ENCODE measurements around the gene PCDHA2. TPM values are rescaled to one million over a fixed set of nuclear protein-coding genes. Genes with fewer than 3 reads are reported as not detected.

Gene PCDHA2
- total RNA-seq, result under 0.01 TPM in 1 of 2 replicates, not detected in the other

DNA sequence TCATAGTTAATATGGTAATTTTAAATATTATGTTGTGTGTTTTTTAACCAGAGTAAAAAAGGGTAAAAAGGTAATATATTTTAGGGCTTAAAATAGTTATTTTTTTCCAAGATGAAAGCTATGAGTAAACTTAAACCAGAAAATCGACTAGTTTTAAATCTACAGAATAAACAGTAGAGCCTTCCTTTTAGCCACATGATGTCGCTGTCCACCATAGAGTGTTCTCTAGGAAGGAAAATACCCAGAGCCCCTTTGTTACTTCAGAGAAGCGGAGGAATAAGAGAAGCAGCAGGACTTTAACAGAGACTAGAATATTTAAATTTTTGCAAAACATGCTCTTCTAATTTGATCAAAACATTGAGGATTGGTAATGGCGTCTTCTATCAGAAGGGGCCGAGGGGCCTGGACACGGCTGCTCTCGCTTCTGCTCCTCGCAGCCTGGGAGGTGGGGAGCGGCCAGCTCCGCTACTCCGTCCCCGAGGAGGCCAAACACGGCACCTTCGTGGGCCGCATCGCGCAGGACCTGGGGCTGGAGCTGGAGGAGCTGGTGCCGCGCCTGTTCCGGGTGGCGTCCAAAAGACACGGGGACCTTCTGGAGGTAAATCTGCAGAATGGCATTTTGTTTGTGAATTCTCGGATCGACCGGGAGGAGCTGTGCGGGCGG is at the start of gene PCDHA2:
Gene PCDHA2 (plus strand): TSS at position 258 of the 664 bp plus-strand sequence.

DNA sequence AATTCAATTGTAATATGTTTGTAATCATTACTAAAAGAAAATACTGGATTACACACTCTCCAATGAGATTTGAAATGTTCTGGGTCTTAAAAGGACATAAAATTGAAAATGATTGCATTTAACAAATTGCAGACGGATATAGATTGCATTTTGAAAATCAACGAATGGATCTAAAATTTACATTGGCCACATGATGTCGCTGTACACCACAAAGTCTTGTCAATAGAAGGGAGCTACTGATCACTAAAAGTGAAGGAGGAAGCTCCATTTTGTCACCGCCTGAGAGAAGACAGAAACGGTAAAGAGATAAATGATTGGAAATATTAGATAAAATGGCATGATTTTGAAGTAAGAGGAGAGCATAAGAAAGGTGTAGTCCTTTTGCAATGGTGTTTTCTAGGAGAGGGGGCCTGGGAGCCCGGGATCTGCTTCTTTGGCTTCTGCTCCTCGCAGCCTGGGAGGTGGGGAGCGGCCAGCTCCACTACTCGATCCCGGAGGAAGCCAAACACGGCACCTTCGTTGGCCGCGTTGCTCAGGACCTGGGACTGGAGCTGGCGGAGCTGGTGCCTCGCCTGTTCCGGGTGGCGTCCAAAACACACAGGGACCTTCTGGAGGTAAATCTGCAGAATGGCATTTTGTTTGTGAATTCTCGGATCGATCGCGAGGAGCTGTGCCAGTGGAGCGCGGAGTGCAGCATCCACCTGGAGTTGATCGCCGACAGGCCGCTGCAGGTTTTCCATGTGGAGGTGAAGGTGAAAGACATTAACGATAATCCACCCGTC is 8.6 kb upstream of the PCDHA2 start, which contains the start of gene PCDHA1:
Gene PCDHA1 (plus strand): TSS at position 236 of the 782 bp plus-strand sequence.

DNA sequence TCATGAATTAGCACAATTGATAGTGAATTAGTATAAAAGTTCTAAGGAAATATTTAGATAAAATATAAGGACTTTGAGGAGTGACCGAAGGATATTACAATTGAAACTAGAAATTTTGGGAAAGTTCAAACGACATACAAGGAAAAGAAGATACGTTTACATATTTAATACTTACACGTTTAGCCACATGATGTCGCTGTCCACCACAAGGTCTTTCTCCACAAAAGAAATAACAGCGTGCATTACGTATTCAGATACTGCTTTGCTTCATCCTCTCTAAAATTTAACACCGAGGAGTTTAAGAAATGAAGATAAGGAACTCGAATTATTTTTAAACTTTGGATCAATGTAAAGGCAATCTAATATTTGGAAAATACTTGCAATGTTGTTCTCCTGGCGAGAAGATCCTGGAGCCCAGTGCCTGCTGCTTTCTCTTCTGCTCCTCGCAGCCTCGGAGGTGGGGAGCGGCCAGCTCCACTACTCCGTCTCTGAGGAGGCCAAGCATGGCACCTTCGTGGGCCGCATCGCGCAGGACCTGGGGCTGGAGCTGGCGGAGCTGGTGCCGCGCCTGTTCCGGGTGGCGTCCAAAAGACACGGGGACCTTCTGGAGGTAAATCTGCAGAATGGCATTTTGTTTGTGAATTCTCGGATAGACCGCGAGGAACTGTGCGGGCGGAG is 6.3 kb downstream of the PCDHA2 start, which contains the start of gene PCDHA3:
Gene PCDHA3 (plus strand): TSS at position 242 of the 678 bp plus-strand sequence.

DNA sequence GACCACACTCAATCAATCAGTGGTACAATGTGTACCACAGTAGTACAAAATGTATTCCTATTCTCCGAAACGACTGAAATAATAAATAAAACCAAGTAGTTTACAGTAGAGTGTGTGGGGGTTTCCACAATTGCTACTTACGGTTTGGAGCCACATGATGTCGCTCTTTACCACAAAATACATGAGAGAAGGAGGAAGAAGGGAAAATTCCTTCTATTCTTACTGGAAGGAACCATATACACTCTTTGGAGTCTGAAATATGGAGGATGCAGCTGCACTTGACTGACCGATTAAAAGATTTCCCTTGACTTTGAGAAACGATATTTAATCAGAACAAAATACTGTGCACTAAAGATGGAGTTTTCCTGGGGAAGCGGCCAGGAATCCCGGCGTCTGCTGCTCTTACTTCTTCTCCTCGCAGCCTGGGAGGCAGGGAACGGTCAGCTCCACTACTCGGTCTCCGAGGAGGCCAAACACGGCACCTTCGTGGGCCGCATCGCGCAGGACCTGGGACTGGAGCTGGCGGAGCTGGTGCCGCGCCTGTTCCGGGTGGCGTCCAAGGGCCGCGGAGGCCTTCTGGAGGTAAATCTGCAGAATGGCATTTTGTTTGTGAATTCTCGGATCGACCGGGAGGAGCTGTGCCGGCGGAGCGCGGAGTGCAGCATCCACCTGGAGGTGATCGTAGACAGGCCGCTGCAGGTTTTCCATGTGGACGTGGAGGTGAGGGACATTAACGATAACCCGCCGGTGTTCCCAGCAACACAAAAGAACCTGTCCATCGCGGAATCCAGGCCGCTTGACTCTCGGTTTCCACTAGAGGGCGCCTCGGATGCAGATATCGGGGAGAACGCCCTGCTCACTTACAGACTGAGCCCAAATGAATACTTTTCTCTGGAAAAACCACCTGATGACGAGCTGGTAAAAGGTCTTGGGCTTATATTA is 12.5 kb downstream of the PCDHA2 start, which contains the start of gene PCDHA4:
Gene PCDHA4 (plus strand): TSS at position 235 of the 942 bp plus-strand sequence.

DNA sequence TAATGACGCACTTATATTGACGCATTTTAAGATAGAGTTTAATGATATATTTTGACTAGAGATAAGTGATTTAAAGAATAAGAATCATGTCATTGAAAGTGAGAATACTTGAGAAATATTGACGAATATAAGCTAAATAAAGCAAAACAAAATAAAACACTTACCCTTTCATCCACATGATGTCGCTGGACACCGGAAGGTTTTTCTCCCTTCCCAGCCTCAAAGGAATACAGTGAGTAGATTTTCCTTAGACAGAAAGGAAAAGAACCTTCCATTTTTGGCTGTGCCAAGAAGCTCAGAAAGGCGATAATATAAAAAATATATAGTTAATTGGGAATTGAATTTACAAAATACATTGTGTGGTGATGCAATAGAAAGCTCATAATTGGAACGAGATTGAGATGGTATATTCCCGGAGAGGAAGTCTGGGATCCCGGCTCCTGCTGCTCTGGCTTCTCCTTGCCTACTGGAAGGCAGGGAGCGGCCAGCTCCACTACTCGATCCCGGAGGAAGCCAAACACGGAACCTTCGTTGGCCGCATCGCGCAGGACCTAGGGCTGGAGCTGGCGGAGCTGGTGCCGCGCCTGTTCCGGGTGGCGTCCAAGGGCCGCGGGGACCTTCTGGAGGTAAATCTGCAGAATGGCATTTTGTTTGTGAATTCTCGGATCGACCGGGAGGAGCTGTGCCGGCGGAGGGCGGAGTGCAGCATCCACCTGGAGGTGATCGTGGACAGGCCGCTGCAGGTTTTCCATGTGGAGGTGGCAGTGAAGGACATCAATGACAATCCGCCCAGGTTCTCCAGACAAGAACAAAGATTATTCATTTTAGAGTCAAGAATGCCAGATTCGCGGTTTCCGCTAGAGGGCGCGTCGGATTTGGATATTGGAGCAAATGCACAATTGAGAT is 27.0 kb downstream of the PCDHA2 start, which contains the start of gene PCDHA5:
Gene PCDHA5 (plus strand): TSS at position 239 of the 906 bp plus-strand sequence.

DNA sequence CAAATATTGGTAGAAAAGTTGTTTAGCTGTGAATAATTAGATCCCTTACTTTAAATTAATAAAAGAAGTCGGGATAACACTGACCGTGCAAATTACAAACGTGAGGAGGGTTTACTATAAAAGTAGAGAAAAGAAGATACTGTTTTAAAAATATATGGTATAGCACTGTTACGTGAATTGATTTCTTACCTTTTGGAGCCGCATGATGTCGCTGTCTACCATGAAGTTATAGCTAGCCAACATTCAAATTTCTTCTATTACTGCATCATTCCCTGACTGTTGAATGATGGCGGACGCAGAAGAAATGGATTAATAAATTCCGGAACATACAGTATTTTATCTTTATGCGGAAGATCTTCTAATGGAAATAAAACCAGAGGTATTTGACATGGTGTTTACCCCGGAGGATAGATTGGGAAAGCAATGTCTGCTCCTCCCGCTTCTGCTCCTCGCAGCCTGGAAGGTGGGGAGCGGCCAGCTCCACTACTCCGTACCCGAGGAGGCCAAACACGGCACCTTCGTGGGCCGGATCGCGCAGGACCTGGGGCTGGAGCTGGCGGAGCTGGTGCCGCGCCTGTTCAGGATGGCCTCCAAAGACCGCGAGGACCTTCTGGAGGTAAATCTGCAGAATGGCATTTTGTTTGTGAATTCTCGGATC is 33.2 kb downstream of the PCDHA2 start, which contains the start of gene PCDHA6:
Gene PCDHA6 (plus strand): TSS at position 257 of the 658 bp plus-strand sequence. CDS start 132 bp downstream, at position 389.

DNA sequence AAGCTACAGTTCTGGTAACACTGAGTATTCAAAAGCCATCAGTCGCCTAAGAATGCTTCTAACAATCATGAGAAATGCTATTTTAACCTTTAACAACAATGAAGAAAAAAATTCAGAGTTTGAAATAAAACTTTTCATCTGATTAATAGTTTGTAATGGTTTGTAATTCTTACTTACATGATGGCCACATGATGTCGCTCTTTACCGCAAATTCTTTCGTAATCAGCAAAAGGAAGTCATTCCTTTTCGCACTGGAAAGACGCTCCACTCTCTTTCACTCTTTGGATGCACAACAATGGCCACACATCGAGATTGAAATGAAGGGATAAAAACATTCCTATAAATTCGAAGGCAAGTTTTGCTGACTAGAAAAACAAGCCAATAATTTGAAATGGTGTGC is 39.3 kb downstream of the PCDHA2 start, which contains the start of gene PCDHA7:
Gene PCDHA7 (plus strand): TSS at position 277 of the 400 bp plus-strand sequence. CDS start 115 bp downstream, at position 392.

DNA sequence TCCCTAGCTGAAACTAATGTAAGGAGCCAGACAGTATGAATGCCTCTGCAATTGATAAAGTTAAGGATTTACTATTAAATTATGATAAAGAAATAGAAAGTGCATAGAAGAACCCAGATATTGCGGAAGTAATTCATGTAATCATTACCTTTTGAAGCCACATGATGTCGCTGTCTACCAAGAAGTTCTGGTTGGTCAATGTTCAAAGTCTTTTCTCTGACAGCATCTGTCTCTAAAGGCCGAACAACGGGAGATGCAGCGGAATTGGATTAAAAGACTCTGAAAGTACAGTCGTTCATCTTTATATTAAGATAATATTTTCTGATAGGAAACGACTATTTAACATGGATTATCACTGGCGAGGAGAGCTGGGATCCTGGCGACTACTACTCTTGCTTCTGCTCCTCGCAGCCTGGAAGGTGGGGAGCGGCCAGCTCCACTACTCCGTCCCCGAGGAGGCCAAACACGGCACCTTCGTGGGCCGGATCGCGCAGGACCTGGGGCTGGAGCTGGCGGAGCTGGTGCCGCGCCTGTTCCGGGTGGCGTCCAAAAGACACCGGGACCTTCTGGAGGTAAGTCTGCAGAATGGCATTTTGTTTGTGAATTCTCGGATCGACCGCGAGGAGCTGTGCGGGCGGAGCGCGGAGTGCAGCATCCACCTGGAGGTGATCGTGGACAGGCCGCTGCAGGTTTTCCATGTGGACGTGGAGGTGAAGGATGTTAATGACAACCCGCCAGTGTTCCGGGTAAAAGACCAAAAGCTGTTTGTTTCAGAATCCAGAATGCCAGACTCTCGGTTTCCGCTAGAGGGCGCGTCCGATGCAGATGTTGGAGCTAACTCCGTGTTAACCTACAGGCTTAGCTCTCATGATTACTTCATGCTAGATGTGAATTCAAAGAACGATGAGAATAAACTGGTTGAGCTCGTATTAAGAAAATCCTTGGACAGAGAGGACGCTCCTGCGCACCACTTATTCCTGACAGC is 46.6 kb downstream of the PCDHA2 start, which contains the start of gene PCDHA8:
Gene PCDHA8 (plus strand): TSS at position 210 of the 985 bp plus-strand sequence. CDS start 135 bp downstream, at position 345.

Other genes starting within 250 kb of the PCDHA2 start
- gene EIF4EBP3, start 247.2 kb upstream of the PCDHA2 start, total RNA-seq, result 0.53 and 1.7 TPM in 2 replicates
- 20.5 and 25.5 TPM in 2 replicates for gene SRA1, start 237.4 kb upstream of the PCDHA2 start, total RNA-seq
- gene APBB3, start 230.3 kb upstream of the PCDHA2 start, total RNA-seq, result 5.6 and 6.1 TPM in 2 replicates
- gene SLC35A4, start 230.0 kb upstream of the PCDHA2 start, total RNA-seq, result 28.6 and 34.2 TPM in 2 replicates
- 0.14 and 0.40 TPM in 2 replicates for gene CD14, start 161.7 kb upstream of the PCDHA2 start, total RNA-seq
- gene TMCO6, start 155.4 kb upstream of the PCDHA2 start, total RNA-seq, result 21.3 and 49.0 TPM in 2 replicates
- 30.3 and 31.0 TPM in 2 replicates for gene NDUFA2, start 147.2 kb upstream of the PCDHA2 start, total RNA-seq
- 105 and 117 TPM in 2 replicates for gene IK, start 147.0 kb upstream of the PCDHA2 start, total RNA-seq
- 25.3 and 26.6 TPM in 2 replicates for gene WDR55, start 129.9 kb upstream of the PCDHA2 start, total RNA-seq
- gene DND1, start 121.3 kb upstream of the PCDHA2 start, total RNA-seq, result 0.43 and 0.53 TPM in 2 replicates
- gene HARS1, start 103.5 kb upstream of the PCDHA2 start, total RNA-seq, result 72.0 and 73.0 TPM in 2 replicates
- gene HARS2, start 103.4 kb upstream of the PCDHA2 start, total RNA-seq, result 33.2 and 34.8 TPM in 2 replicates
- gene ZMAT2, start 94.4 kb upstream of the PCDHA2 start, total RNA-seq, result 33.0 and 40.3 TPM in 2 replicates
- gene PCDHA1, start 8.7 kb upstream of the PCDHA2 start, total RNA-seq, result not detected in 2 replicates
- 0.13 and 0.14 TPM in 2 replicates for gene PCDHA3, start 6.2 kb downstream of the PCDHA2 start, total RNA-seq
- 0.22 and 0.27 TPM in 2 replicates for gene PCDHA4, start 12.2 kb downstream of the PCDHA2 start, total RNA-seq
- gene PCDHA5, start 26.8 kb downstream of the PCDHA2 start, total RNA-seq, result under 0.01 and 0.07 TPM in 2 replicates
- gene PCDHA6, start 33.1 kb downstream of the PCDHA2 start, total RNA-seq, result 0.13 and 0.22 TPM in 2 replicates
- 0.07 and 0.40 TPM in 2 replicates for gene PCDHA7, start 39.4 kb downstream of the PCDHA2 start, total RNA-seq
- gene PCDHA8, start 46.3 kb downstream of the PCDHA2 start, total RNA-seq, result under 0.01 TPM in 2 replicates
- gene PCDHA9, start 53.5 kb downstream of the PCDHA2 start, total RNA-seq, result under 0.01 and 0.07 TPM in 2 replicates
- gene PCDHA10, start 61.0 kb downstream of the PCDHA2 start, total RNA-seq, result 0.07 and 0.27 TPM in 2 replicates
- under 0.01 TPM in 1 of 2 replicates, not detected in the other for gene PCDHA11, start 74.1 kb downstream of the PCDHA2 start, total RNA-seq
- gene PCDHA12, start 80.5 kb downstream of the PCDHA2 start, total RNA-seq, result under 0.01 TPM in 1 of 2 replicates, not detected in the other
- gene PCDHA13, start 87.3 kb downstream of the PCDHA2 start, total RNA-seq, result not detected in 2 replicates
- under 0.01 TPM in 1 of 2 replicates, not detected in the other for gene PCDHAC1, start 131.4 kb downstream of the PCDHA2 start, total RNA-seq
- 1.8 and 3.3 TPM in 2 replicates for gene PCDHAC2, start 171.6 kb downstream of the PCDHA2 start, total RNA-seq

All from thoracic aorta endothelial cell (primary cell).